HepG2 (cell line): Measurements from ENCODE around the gene OPRL1. TPM values are rescaled to one million over a fixed set of nuclear protein-coding genes. Genes with fewer than 3 reads are reported as not detected.

Experiments
- MED8 ChIP-seq: sonication (generic); formaldehyde crosslinking; IDR thresholded peaks from 2 replicates; pipeline ENCODE4 v1.8.1; 2023; ENCODE audit warnings: mild to moderate bottlenecking, missing genetic modification reagents; ENCODE audit not compliant: insufficient replicate concordance
- MTA3 ChIP-seq: sonication (generic); formaldehyde crosslinking; IDR thresholded peaks from 2 replicates; pipeline ENCODE4 v1.4.0; 2020; ENCODE audit warnings: missing genetic modification reagents
- NFRKB ChIP-seq: fragments of 450-650 bp; IDR thresholded peaks from 2 replicates; pipeline ENCODE4 v1.6.1; 2017
- POLR2AphosphoS2 ChIP-seq: IDR thresholded peaks from 2 replicates; pipeline ENCODE4 v1.6.1; 2011; ENCODE audit warnings: low read depth, low read length, improper control_type of control experiment
- RARA ChIP-seq: IDR thresholded peaks from 2 replicates; pipeline ENCODE4 v1.6.1; 2016; ENCODE audit warnings: missing genetic modification reagents, missing compliant biosample characterization
- SAFB2 ChIP-seq: sonication (generic); formaldehyde crosslinking; IDR thresholded peaks from 2 replicates; pipeline ENCODE4 v1.5.1; 2020; ENCODE audit warnings: missing genetic modification reagents, low read depth, mild to moderate bottlenecking, borderline replicate concordance
- SP4 ChIP-seq: sonication (generic); formaldehyde crosslinking; IDR thresholded peaks from 2 replicates; pipeline ENCODE4 v1.8.1; 2023; ENCODE audit warnings: mild to moderate bottlenecking, missing genetic modification reagents
- TAF1 ChIP-seq: sonication (generic); formaldehyde crosslinking; IDR thresholded peaks from 2 replicates; pipeline ENCODE4 v1.4.0; 2020; ENCODE audit warnings: missing genetic modification reagents
- ZC3H13 ChIP-seq: sonication (generic); formaldehyde crosslinking; IDR thresholded peaks from 2 replicates; pipeline ENCODE4 v1.8.1; 2023; ENCODE audit warnings: mild to moderate bottlenecking, missing genetic modification reagents, moderate library complexity
- ZFP36 ChIP-seq: fragments of 150-350 bp; IDR thresholded peaks from 2 replicates; pipeline ENCODE4 v1.6.1; 2018; ENCODE audit warnings: borderline replicate concordance, low read length, low read depth; ENCODE audit not compliant: partially characterized antibody
- ZNF225 ChIP-seq: sonication (generic); formaldehyde crosslinking; IDR thresholded peaks from 2 replicates; pipeline ENCODE4 v1.4.0; 2020; ENCODE audit warnings: mild to moderate bottlenecking, missing genetic modification reagents
- ZNF260 ChIP-seq: sonication (generic); formaldehyde crosslinking; IDR thresholded peaks from 2 replicates; pipeline ENCODE4 v1.4.0; 2020; ENCODE audit warnings: missing genetic modification reagents, low read depth, mild to moderate bottlenecking, borderline replicate concordance
- ZNF3 ChIP-seq: IDR thresholded peaks from 2 replicates; pipeline ENCODE4 v1.7.0; 2017; ENCODE audit warnings: inconsistent platforms
- ZNF446 ChIP-seq: sonication (generic); formaldehyde crosslinking; IDR thresholded peaks from 2 replicates; pipeline ENCODE4 v1.5.0; 2020; ENCODE audit warnings: mild to moderate bottlenecking, missing genetic modification reagents
- ZNF484 ChIP-seq: sonication (generic); formaldehyde crosslinking; IDR thresholded peaks from 2 replicates; pipeline ENCODE4 v1.5.1; 2020; ENCODE audit warnings: mild to moderate bottlenecking, low read depth, missing genetic modification reagents, borderline replicate concordance
- polyA plus RNA-seq, 8 experiments: library from polyadenylated mRNA; depleted of rRNA in 3 of 8; stranded (reverse) in 7 of 8; unstranded in 1 of 8; fragments of >200 nt; fragmentation: Illumina TruSeq in 4 of 8; extraction: Trizol in 4 of 8; gene quantifications; 2 replicates each; pipeline versions ENCODE4 v1.2.1 to v1.2.3, GENCODE V29; 2011 to 2016; ENCODE audit warnings: low read depth in 4 of 8, missing spikeins in 1 of 8, mixed read lengths in 1 of 8; ENCODE audit not compliant: insufficient read depth in 1 of 8
- total RNA-seq, 5 experiments: library from RNA; depleted of rRNA; stranded (reverse); fragments of >200 nt; fragmentation: Illumina TruSeq; extraction: Trizol; gene quantifications; 2 replicates each; pipeline ENCODE4 v1.2.3, GENCODE V29; 2016; ENCODE audit warnings: low read depth in 1 of 5
- TF ChIP-seq, protein P1 (sequence below), 2 experiments: IDR thresholded peaks; 2 replicates each; pipeline ENCODE4 v1.6.1; 2011 to 2012; ENCODE audit warnings: low read length in 2 of 2, borderline replicate concordance in 1 of 2, low read depth in 1 of 2, mild to moderate bottlenecking in 1 of 2, moderate library complexity in 1 of 2
- TF ChIP-seq, protein P2 (sequence below): IDR thresholded peaks from 2 replicates; pipeline ENCODE4 v1.6.1; 2016
- TF ChIP-seq, protein P3 (sequence below): sonication (generic); formaldehyde crosslinking; IDR thresholded peaks from 2 replicates; pipeline ENCODE4 v1.4.0; 2020; ENCODE audit warnings: missing genetic modification reagents
- TF ChIP-seq, protein P4 (sequence below): sonication (generic); formaldehyde crosslinking; IDR thresholded peaks from 2 replicates; pipeline ENCODE4 v1.4.0; 2020; ENCODE audit warnings: low read depth, mild to moderate bottlenecking, missing genetic modification reagents

OPRL1 gene
- total and polyA plus RNA-seq, 2 of the 13 experiments (the other 11 are each of a cell fraction or from before 2014, with no cell fraction given), result 0.35 to 0.71 TPM

DNA sequence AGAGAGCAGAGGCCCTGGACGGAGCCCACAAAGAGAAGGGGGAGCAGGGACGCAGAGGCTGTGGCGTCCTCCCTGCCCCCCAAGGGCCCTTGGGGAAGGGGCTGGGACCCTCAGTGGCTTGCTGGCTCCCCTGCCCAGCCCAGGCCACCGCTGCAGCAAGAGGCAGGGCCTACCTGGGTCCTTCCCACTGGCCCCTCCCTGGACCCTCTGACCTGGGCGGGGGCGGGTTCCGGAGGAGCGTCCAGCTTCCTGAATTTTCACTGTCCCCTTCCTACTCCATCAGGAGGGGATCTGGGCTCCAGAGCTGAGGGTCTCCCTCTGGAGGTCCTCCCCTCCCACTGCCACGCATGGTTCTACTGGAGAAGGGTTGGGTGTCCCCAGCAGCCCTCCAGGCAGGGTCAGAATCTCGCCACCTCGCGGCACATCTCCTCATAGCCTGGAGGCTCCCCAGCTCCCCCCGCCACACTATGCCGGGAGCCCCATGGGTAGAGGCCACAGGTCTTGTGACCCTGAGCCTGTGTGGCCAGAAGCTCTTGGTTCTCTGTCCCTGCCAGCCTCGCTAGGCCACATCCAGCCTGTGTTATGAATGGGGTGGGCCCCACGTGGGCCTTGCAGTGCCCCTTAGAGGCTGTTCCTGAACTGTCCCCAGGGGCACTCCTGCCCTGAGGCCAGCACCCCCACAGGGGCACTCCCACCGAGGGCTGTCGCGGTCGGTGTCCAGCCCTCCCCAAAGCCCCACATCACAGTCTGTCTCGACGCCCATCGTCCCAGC, 29.4 kb upstream of the OPRL1 start (continued):
- TF ChIP-seq, protein P1, sequence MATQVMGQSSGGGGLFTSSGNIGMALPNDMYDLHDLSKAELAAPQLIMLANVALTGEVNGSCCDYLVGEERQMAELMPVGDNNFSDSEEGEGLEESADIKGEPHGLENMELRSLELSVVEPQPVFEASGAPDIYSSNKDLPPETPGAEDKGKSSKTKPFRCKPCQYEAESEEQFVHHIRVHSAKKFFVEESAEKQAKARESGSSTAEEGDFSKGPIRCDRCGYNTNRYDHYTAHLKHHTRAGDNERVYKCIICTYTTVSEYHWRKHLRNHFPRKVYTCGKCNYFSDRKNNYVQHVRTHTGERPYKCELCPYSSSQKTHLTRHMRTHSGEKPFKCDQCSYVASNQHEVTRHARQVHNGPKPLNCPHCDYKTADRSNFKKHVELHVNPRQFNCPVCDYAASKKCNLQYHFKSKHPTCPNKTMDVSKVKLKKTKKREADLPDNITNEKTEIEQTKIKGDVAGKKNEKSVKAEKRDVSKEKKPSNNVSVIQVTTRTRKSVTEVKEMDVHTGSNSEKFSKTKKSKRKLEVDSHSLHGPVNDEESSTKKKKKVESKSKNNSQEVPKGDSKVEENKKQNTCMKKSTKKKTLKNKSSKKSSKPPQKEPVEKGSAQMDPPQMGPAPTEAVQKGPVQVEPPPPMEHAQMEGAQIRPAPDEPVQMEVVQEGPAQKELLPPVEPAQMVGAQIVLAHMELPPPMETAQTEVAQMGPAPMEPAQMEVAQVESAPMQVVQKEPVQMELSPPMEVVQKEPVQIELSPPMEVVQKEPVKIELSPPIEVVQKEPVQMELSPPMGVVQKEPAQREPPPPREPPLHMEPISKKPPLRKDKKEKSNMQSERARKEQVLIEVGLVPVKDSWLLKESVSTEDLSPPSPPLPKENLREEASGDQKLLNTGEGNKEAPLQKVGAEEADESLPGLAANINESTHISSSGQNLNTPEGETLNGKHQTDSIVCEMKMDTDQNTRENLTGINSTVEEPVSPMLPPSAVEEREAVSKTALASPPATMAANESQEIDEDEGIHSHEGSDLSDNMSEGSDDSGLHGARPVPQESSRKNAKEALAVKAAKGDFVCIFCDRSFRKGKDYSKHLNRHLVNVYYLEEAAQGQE (IDR thresholded peaks at IDR 0.05; ENCODE audit: borderline replicate concordance in 1 of 2, low read depth in 1 of 2, low read length in 2 of 2), result no peak
- TF ChIP-seq, protein P2, sequence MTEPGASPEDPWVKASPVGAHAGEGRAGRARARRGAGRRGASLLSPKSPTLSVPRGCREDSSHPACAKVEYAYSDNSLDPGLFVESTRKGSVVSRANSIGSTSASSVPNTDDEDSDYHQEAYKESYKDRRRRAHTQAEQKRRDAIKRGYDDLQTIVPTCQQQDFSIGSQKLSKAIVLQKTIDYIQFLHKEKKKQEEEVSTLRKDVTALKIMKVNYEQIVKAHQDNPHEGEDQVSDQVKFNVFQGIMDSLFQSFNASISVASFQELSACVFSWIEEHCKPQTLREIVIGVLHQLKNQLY (CRISPR knock-in tag), result no peak
- peak; percentile 87 for TF ChIP-seq SP4 (CRISPR knock-in tag)
- TF ChIP-seq NFRKB, result no peak
- TF ChIP-seq ZNF225 (CRISPR knock-in tag), result peak; percentile 55; the same call in 1 of the 2 replicates
- TF ChIP-seq ZFP36, result no peak
- no peak; the same call in 1 of the 2 replicates for TF ChIP-seq ZNF3
- TF ChIP-seq, protein P3, sequence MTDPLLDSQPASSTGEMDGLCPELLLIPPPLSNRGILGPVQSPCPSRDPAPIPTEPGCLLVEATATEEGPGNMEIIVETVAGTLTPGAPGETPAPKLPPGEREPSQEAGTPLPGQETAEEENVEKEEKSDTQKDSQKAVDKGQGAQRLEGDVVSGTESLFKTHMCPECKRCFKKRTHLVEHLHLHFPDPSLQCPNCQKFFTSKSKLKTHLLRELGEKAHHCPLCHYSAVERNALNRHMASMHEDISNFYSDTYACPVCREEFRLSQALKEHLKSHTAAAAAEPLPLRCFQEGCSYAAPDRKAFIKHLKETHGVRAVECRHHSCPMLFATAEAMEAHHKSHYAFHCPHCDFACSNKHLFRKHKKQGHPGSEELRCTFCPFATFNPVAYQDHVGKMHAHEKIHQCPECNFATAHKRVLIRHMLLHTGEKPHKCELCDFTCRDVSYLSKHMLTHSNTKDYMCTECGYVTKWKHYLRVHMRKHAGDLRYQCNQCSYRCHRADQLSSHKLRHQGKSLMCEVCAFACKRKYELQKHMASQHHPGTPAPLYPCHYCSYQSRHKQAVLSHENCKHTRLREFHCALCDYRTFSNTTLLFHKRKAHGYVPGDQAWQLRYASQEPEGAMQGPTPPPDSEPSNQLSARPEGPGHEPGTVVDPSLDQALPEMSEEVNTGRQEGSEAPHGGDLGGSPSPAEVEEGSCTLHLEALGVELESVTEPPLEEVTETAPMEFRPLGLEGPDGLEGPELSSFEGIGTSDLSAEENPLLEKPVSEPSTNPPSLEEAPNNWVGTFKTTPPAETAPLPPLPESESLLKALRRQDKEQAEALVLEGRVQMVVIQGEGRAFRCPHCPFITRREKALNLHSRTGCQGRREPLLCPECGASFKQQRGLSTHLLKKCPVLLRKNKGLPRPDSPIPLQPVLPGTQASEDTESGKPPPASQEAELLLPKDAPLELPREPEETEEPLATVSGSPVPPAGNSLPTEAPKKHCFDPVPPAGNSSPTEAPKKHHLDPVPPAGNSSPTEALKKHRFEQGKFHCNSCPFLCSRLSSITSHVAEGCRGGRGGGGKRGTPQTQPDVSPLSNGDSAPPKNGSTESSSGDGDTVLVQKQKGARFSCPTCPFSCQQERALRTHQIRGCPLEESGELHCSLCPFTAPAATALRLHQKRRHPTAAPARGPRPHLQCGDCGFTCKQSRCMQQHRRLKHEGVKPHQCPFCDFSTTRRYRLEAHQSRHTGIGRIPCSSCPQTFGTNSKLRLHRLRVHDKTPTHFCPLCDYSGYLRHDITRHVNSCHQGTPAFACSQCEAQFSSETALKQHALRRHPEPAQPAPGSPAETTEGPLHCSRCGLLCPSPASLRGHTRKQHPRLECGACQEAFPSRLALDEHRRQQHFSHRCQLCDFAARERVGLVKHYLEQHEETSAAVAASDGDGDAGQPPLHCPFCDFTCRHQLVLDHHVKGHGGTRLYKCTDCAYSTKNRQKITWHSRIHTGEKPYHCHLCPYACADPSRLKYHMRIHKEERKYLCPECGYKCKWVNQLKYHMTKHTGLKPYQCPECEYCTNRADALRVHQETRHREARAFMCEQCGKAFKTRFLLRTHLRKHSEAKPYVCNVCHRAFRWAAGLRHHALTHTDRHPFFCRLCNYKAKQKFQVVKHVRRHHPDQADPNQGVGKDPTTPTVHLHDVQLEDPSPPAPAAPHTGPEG, result peak; percentile 85
- no peak for TF ChIP-seq MED8 (CRISPR knock-in tag)
- TF ChIP-seq MTA3 (CRISPR knock-in tag), result no peak
- TF ChIP-seq ZNF260 (CRISPR knock-in tag), result no peak
- TF ChIP-seq POLR2AphosphoS2, result no peak
- TF ChIP-seq, protein P4, sequence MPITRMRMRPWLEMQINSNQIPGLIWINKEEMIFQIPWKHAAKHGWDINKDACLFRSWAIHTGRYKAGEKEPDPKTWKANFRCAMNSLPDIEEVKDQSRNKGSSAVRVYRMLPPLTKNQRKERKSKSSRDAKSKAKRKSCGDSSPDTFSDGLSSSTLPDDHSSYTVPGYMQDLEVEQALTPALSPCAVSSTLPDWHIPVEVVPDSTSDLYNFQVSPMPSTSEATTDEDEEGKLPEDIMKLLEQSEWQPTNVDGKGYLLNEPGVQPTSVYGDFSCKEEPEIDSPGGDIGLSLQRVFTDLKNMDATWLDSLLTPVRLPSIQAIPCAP (CRISPR knock-in tag), result no peak
- TF ChIP-seq ZC3H13 (CRISPR knock-in tag), result peak; percentile 64
- TF ChIP-seq ZNF484 (CRISPR knock-in tag), result no peak
- TF ChIP-seq TAF1 (CRISPR knock-in tag), result no peak; the same call in none of the 2 replicates
- no peak for TF ChIP-seq ZNF446 (CRISPR knock-in tag)
- 0 out of 2 replicates have a peak, but pooled peaks have one; percentile 23 for TF ChIP-seq RARA
- TF ChIP-seq SAFB2 (CRISPR knock-in tag), result no peak
